ENCODE measurements around the gene CAMK2N1. TPM values are rescaled to one million over a fixed set of nuclear protein-coding genes. Genes with fewer than 3 reads are reported as not detected.

Gene CAMK2N1
- polyA plus RNA-seq, 1 experiment = 83.1 TPM

- ChIA-PET POLR2A (no interaction called here), CTCF (no interaction called here)
- no peak overlapping the region for H3K27ac ChIP-seq (ENCODE audit: low read depth, low read length)
- H3K9me3 ChIP-seq (ENCODE audit: control insufficient read depth, insufficient read depth, low read length) = peaks cover 5% of the 10 kb centered on the region; the same call in 1 of the 2 replicates
- no peak overlapping the region for H3K4me3 ChIP-seq (ENCODE audit: low read depth, low read length)
- TF ChIP-seq CTCF (IDR thresholded peaks at IDR 0.05; ENCODE audit: low read depth, low read length) = no peak
- DNase-seq (ENCODE audit: low read depth, low spot score) = no peak
- H3K27me3 ChIP-seq (ENCODE audit: control insufficient read depth, insufficient read depth, low read length) = peaks cover 39% of the 10 kb centered on the region
These were observed 27.3 kb downstream of the CAMK2N1 start for GRCh38 chr1:20458717-20459116.

- POLR2A ChIA-PET = no interaction called here
- DNase-seq (ENCODE audit: low read depth, low spot score) = no peak
These were observed 32.0 kb downstream of the CAMK2N1 start for GRCh38 chr1:20454004-20454403.

GRCh38 chr1:20449735-20450311 lies 36.2 kb downstream of the CAMK2N1 start:
- CTCF ChIA-PET = interaction anchor here (1.3 kb wide), 1 partner anchor 20 kb away, joined by 5 read pairs; no protein-coding TSS in a partner anchor
- H3K27ac ChIP-seq (ENCODE audit: low read depth, low read length) = no peak overlapping the region
- H3K4me3 ChIP-seq (ENCODE audit: low read depth, low read length) = no peak overlapping the region
- H3K9me3 ChIP-seq (ENCODE audit: control insufficient read depth, insufficient read depth, low read length) = no peaks in the 10 kb centered on the region
- no peak for TF ChIP-seq CTCF (IDR thresholded peaks at IDR 0.05; ENCODE audit: low read depth, low read length)
- POLR2A ChIA-PET = no interaction called here
- DNase-seq (ENCODE audit: low read depth, low spot score) = no peak
- peaks cover 13% of the 10 kb centered on the region for H3K27me3 ChIP-seq (ENCODE audit: control insufficient read depth, insufficient read depth, low read length)

More at GRCh38 chr1:20454004-20454403, 32.0 kb downstream of the CAMK2N1 start:
- Histone ChIP-seq H3K9me3 (ENCODE audit: control insufficient read depth, insufficient read depth, low read length) (no peaks in the 10 kb centered on the region), H3K27me3 (ENCODE audit: control insufficient read depth, insufficient read depth, low read length) (peaks cover 31% of the 10 kb centered on the region), H3K4me3 (ENCODE audit: low read depth, low read length) (no peak overlapping the region), H3K27ac (ENCODE audit: low read depth, low read length) (no peak overlapping the region)
- TF ChIP-seq CTCF (IDR thresholded peaks at IDR 0.05; ENCODE audit: low read depth, low read length) = no peak
- CTCF ChIA-PET = no interaction called here

- no peak for DNase-seq (ENCODE audit: low read depth, low spot score)
- CTCF ChIA-PET = interaction anchor here (0.8 to 1.3 kb wide), 2 partner anchors 19 to 236 kb away, joined by 5 to 6 read pairs; no protein-coding TSS in a partner anchor
- Histone ChIP-seq H3K27ac (ENCODE audit: low read depth, low read length) (no peak overlapping the region), H3K27me3 (ENCODE audit: control insufficient read depth, insufficient read depth, low read length) (peaks cover 11% of the 10 kb centered on the region), H3K4me3 (ENCODE audit: low read depth, low read length) (no peak overlapping the region), H3K9me3 (ENCODE audit: control insufficient read depth, insufficient read depth, low read length) (no peaks in the 10 kb centered on the region)
- POLR2A ChIA-PET = interaction anchor here (0.7 kb wide), 1 partner anchor 18 kb away, joined by 5 read pairs; no protein-coding TSS in a partner anchor
- TF ChIP-seq CTCF (IDR thresholded peaks at IDR 0.05; ENCODE audit: low read depth, low read length) = no peak
These were observed 37.3 kb downstream of the CAMK2N1 start for GRCh38 chr1:20448671-20449071.

GRCh38 chr1:20447794-20448193 lies 38.2 kb downstream of the CAMK2N1 start:
- CTCF ChIA-PET = no interaction called here
- POLR2A ChIA-PET = no interaction called here
- DNase-seq (ENCODE audit: low read depth, low spot score) = no peak
- H3K27ac ChIP-seq (ENCODE audit: low read depth, low read length) = no peak overlapping the region
- TF ChIP-seq CTCF (IDR thresholded peaks at IDR 0.05; ENCODE audit: low read depth, low read length) = no peak
- no peaks in the 10 kb centered on the region for H3K9me3 ChIP-seq (ENCODE audit: control insufficient read depth, insufficient read depth, low read length)
- H3K4me3 ChIP-seq (ENCODE audit: low read depth, low read length) = no peak overlapping the region
- peaks cover 11% of the 10 kb centered on the region for H3K27me3 ChIP-seq (ENCODE audit: control insufficient read depth, insufficient read depth, low read length)

All from AG04450 (cell line).